Hematopoietic multipotent progenitor cell treated with erythropoietin and hydrocortisone succinate and interleukin-3 and kit ligand, for 8 days (in vitro differentiated cells): ENCODE results near the gene ZSCAN18.

Experiments used
- DNase-seq: peaks from one replicate; pipeline ENCODE4 v3.0.0-alpha.2; 2015

ZSCAN18 gene

GRCh38 chr19:58044391-58044790 is 53.6 kb downstream of the ZSCAN18 start:
- DNase-seq: no peak

GRCh38 chr19:58042495-58043340 is 55.3 kb downstream of the ZSCAN18 start:
- DNase-seq: no peak

GRCh38 chr19:58040751-58041525 is 57.1 kb downstream of the ZSCAN18 start:
- DNase-seq: no peak

GRCh38 chr19:58038688-58039204 is 59.3 kb downstream of the ZSCAN18 start:
- DNase-seq: no peak

- DNase-seq: no peak
Observed at GRCh38 chr19:58037927-58038687, 59.9 kb downstream of the ZSCAN18 start.

- DNase-seq: no peak
Observed at GRCh38 chr19:58035863-58036262, 62.2 kb downstream of the ZSCAN18 start.

GRCh38 chr19:58034477-58034793 is 63.6 kb downstream of the ZSCAN18 start:
- no peak for DNase-seq
